H9 (cell line): ENCODE results near the gene MYO5B. TPM values are rescaled to one million over a fixed set of nuclear protein-coding genes. Genes with fewer than 3 reads are reported as not detected.

Experiments used
- DNase-seq: peaks from one replicate; pipeline ENCODE4 v3.0.0-alpha.2; 2017
- H2AFZ ChIP-seq: one replicate; pipeline ENCODE4 v1.6.1; 2013; ENCODE audit warnings: mild to moderate bottlenecking, low read length, control low read depth, moderate library complexity
- H2AK5ac ChIP-seq: 2 replicates; pipeline ENCODE4 v1.6.1; 2013; ENCODE audit warnings: low read length, control low read depth, mixed read lengths; ENCODE audit not compliant: insufficient read length
- H2BK120ac ChIP-seq: one replicate; pipeline ENCODE4 v1.6.1; 2013; ENCODE audit warnings: low read depth, mild to moderate bottlenecking, low read length, control low read depth, inconsistent platforms; ENCODE audit not compliant: poor library complexity, severe bottlenecking
- H2BK12ac ChIP-seq: 2 replicates; pipeline ENCODE4 v1.6.1; 2013; ENCODE audit warnings: low read length, control low read depth, mixed read lengths, low read depth; ENCODE audit not compliant: insufficient read length
- H2BK15ac ChIP-seq: 2 replicates; pipeline ENCODE4 v1.6.1; 2013; ENCODE audit warnings: low read depth, low read length, control low read depth
- H2BK20ac ChIP-seq: one replicate; pipeline ENCODE4 v1.6.1; 2013; ENCODE audit warnings: low read depth, mild to moderate bottlenecking, low read length, control low read depth, inconsistent platforms; ENCODE audit not compliant: poor library complexity, severe bottlenecking
- H2BK5ac ChIP-seq: 2 replicates; pipeline ENCODE4 v1.6.1; 2013; ENCODE audit warnings: low read length, control low read depth, mixed read lengths; ENCODE audit not compliant: insufficient read length
- H3K14ac ChIP-seq: 2 replicates; pipeline ENCODE4 v1.6.1; 2013; ENCODE audit warnings: low read length, control low read depth; ENCODE audit not compliant: insufficient read depth
- H3K18ac ChIP-seq: 2 replicates; pipeline ENCODE4 v1.6.1; 2013; ENCODE audit warnings: low read depth, mild to moderate bottlenecking, mixed read lengths, low read length, control low read depth; ENCODE audit not compliant: insufficient read length
- H3K23ac ChIP-seq: 2 replicates; pipeline ENCODE4 v1.6.1; 2013; ENCODE audit warnings: low read length, control low read depth, mixed read lengths, low read depth; ENCODE audit not compliant: insufficient read length
- H3K23me2 ChIP-seq: 2 replicates; pipeline ENCODE4 v1.6.1; 2013; ENCODE audit warnings: low read depth, mild to moderate bottlenecking, mixed read lengths, low read length, control low read depth; ENCODE audit not compliant: insufficient read length, poor library complexity, severe bottlenecking
- H3K27ac ChIP-seq: 2 replicates; pipeline ENCODE4 v1.5.1; 2013; ENCODE audit warnings: low read length, control low read depth, mixed read lengths, low read depth; ENCODE audit not compliant: insufficient read length
- H3K27me3 ChIP-seq: 2 replicates; pipeline ENCODE4 v1.6.1; 2013; ENCODE audit warnings: low read length, control low read depth, inconsistent platforms; ENCODE audit not compliant: insufficient read depth
- H3K4ac ChIP-seq: 2 replicates; pipeline ENCODE4 v1.6.1; 2013; ENCODE audit warnings: low read depth, mild to moderate bottlenecking, control low read depth, inconsistent platforms, low read length, moderate library complexity
- H3K4me1 ChIP-seq: 2 replicates; pipeline ENCODE4 v1.6.1; 2013; ENCODE audit warnings: low read length, control low read depth, inconsistent platforms; ENCODE audit not compliant: insufficient read depth
- H3K4me2 ChIP-seq: 2 replicates; pipeline ENCODE4 v1.6.1; 2013; ENCODE audit warnings: low read length, control low read depth, mixed read lengths; ENCODE audit not compliant: insufficient read length, insufficient read depth
- H3K56ac ChIP-seq: 2 replicates; pipeline ENCODE4 v1.6.1; 2013; ENCODE audit warnings: low read depth, mild to moderate bottlenecking, mixed read lengths, low read length, control low read depth; ENCODE audit not compliant: insufficient read length
- H3K79me1 ChIP-seq: 2 replicates; pipeline ENCODE4 v1.6.1; 2013; ENCODE audit warnings: low read depth, mild to moderate bottlenecking, moderate library complexity, low read length, control low read depth, inconsistent platforms; ENCODE audit not compliant: insufficient read depth, poor library complexity, severe bottlenecking
- H3K79me2 ChIP-seq: 2 replicates; pipeline ENCODE4 v1.6.1; 2013; ENCODE audit warnings: low read length, control low read depth, inconsistent platforms; ENCODE audit not compliant: insufficient read depth
- H3K9ac ChIP-seq: 2 replicates; pipeline ENCODE4 v1.6.1; 2013; ENCODE audit warnings: low read length, control low read depth, mixed read lengths; ENCODE audit not compliant: insufficient read length; ENCODE audit errors: extremely low read depth
- H3K9me3 ChIP-seq: one replicate; pipeline ENCODE4 v1.6.1; 2013; ENCODE audit warnings: low read depth, low read length, inconsistent platforms; ENCODE audit not compliant: control insufficient read depth
- H3T11ph ChIP-seq: one replicate; pipeline ENCODE4 v1.6.1; 2013; ENCODE audit warnings: mild to moderate bottlenecking, low read length, control low read depth, inconsistent platforms
- H4K20me1 ChIP-seq: one replicate; pipeline ENCODE4 v1.6.1; 2013; ENCODE audit not compliant: control insufficient read depth, insufficient read length, insufficient read depth
- H4K5ac ChIP-seq: 2 replicates; pipeline ENCODE4 v1.6.1; 2013; ENCODE audit warnings: low read depth, mild to moderate bottlenecking, mixed read lengths, low read length, control low read depth; ENCODE audit not compliant: insufficient read length
- H4K8ac ChIP-seq: replicated peaks from 2 replicates; pipeline ENCODE4 v1.6.1; 2013; ENCODE audit warnings: low read length, control low read depth, mixed read lengths, low read depth; ENCODE audit not compliant: insufficient read length
- H4K91ac ChIP-seq: 2 replicates; pipeline ENCODE4 v1.6.1; 2013; ENCODE audit warnings: low read depth, mild to moderate bottlenecking, moderate library complexity, mixed read lengths, low read length, control low read depth; ENCODE audit not compliant: insufficient read length
- H3K27ac Mint-ChIP-seq, 3 experiments: 2 replicates in 2 of 3; 3 replicates in 1 of 3; pipeline ENCODE4 v1.8.0; 2020 to 2021; ENCODE audit warnings: mixed read lengths in 3 of 3, mild to moderate bottlenecking in 1 of 3, moderate library complexity in 1 of 3
- H3K27me3 Mint-ChIP-seq: 2 replicates; pipeline ENCODE4 v1.8.0; 2021; ENCODE audit warnings: low read depth, mild to moderate bottlenecking, moderate library complexity, mixed read lengths
- H3K36me3 Mint-ChIP-seq, 3 experiments: 2 replicates in 2 of 3; 3 replicates in 1 of 3; pipeline ENCODE4 v1.8.0; 2020 to 2021; ENCODE audit warnings: low read depth in 3 of 3, mixed read lengths in 3 of 3; ENCODE audit not compliant: insufficient read depth in 1 of 3
- H3K4me1 Mint-ChIP-seq, 2 experiments: 2 replicates each; pipeline ENCODE4 v1.8.0; 2020; ENCODE audit warnings: mixed read lengths in 2 of 2
- H3K4me3 Mint-ChIP-seq, 2 experiments: 2 replicates in 1 of 2; 3 replicates in 1 of 2; pipeline ENCODE4 v1.8.0; 2020 to 2021; ENCODE audit warnings: mild to moderate bottlenecking in 2 of 2, mixed read lengths in 2 of 2, moderate library complexity in 1 of 2
- H3K9me3 Mint-ChIP-seq, 2 experiments: 2 replicates in 1 of 2; 3 replicates in 1 of 2; pipeline ENCODE4 v1.8.0; 2020; ENCODE audit warnings: mild to moderate bottlenecking in 2 of 2, mixed read lengths in 2 of 2, moderate library complexity in 1 of 2
- WGBS: extraction: QIAGEN DNeasy Blood & Tissue Kit; methylation state at CpG from one replicate; pipeline ENCODE4 v1.1.7; 2013; ENCODE audit warnings: missing lambda C conversion rate, low lambda C conversion rate, mixed read lengths; ENCODE audit not compliant: insufficient read length; ENCODE audit errors: extremely low coverage; 5-methylcytosine and 5-hydroxymethylcytosine counted together
- total RNA-seq: library from RNA; stranded (reverse); gene quantifications from 2 replicates; pipeline ENCODE4 v1.2.1, GENCODE V29; 2021
- TF ChIP-seq, protein P1 (sequence below): fragments of 200-600 bp; sonication (generic); conservative IDR thresholded peaks from 3 replicates; pipeline ENCODE4 v1.8.0; 2021; ENCODE audit warnings: antibody characterized with exemption, mild to moderate bottlenecking

Gene MYO5B
- total RNA-seq, 1 experiment from 2014 or later = 9.3 TPM

- Histone ChIP-seq H3K27ac (no peak overlapping the region), H2AFZ (no peak overlapping the region), H3K56ac (no peak overlapping the region), H3K79me1 (no peaks in the 10 kb centered on the region), H2AK5ac (no peak overlapping the region), H3K4ac (no peak overlapping the region), H3K27me3 (no peaks in the 10 kb centered on the region), H3K14ac (no peak overlapping the region), H4K91ac (no peak overlapping the region), H3K18ac (no peak overlapping the region), H3K9me3 (no peaks in the 10 kb centered on the region), H3K23ac (no peak overlapping the region), H2BK15ac (no peak overlapping the region), H2BK12ac (no peak overlapping the region), H3K23me2 (no peaks in the 10 kb centered on the region), H4K20me1 (no peaks in the 10 kb centered on the region), H2BK120ac (no peak overlapping the region), H4K5ac (no peak overlapping the region), H3K9ac (no peak overlapping the region), H3K4me1 (no peaks in the 10 kb centered on the region), H3K4me2 (no peak overlapping the region), H2BK20ac (no peak overlapping the region), H4K8ac (no peak overlapping the region), H2BK5ac (no peak overlapping the region), H3T11ph (no peak overlapping the region), H3K79me2 (no peaks in the 10 kb centered on the region)
- no peaks in the 10 kb centered on the region for H3K4me1 Mint-ChIP-seq
- H3K4me3 Mint-ChIP-seq = no peak overlapping the region
- peaks cover 16 to 81% (median 76%) of the 10 kb centered on the region in 3 experiments; a peak in 6 of 7 replicates for H3K36me3 Mint-ChIP-seq
- no CpG with 5 or more reads among the region's 5 CpGs for WGBS
- no peaks in the 10 kb centered on the region for H3K27me3 Mint-ChIP-seq
- TF ChIP-seq, protein P1, sequence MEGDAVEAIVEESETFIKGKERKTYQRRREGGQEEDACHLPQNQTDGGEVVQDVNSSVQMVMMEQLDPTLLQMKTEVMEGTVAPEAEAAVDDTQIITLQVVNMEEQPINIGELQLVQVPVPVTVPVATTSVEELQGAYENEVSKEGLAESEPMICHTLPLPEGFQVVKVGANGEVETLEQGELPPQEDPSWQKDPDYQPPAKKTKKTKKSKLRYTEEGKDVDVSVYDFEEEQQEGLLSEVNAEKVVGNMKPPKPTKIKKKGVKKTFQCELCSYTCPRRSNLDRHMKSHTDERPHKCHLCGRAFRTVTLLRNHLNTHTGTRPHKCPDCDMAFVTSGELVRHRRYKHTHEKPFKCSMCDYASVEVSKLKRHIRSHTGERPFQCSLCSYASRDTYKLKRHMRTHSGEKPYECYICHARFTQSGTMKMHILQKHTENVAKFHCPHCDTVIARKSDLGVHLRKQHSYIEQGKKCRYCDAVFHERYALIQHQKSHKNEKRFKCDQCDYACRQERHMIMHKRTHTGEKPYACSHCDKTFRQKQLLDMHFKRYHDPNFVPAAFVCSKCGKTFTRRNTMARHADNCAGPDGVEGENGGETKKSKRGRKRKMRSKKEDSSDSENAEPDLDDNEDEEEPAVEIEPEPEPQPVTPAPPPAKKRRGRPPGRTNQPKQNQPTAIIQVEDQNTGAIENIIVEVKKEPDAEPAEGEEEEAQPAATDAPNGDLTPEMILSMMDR = no peak
- DNase-seq = no peak
- H3K27ac Mint-ChIP-seq = no peak overlapping the region
- H3K9me3 Mint-ChIP-seq = no peaks in the 10 kb centered on the region
These were observed 406.5 kb downstream of the MYO5B start for GRCh38 chr18:49788327-49788898.
